Stimulated activated CD4-positive, alpha-beta T cell treated with anti-CD3 and anti-CD28 coated beads, Interleukin-1b, Interleukin-23, amount 100 ng/mL, for 24 hours (primary cell): Measurements from ENCODE around the gene TGFBR3L.
"Not testable (repeated sequence)": the region's sequence is repeated elsewhere in the genome, so short reads cannot be mapped to it uniquely, and the experiment has no call there.

Experiments
- DNase-seq, 4 experiments: peaks; one replicate each; pipeline ENCODE4 v3.0.0-alpha.2; 2020; ENCODE audit warnings: low read depth in 4 of 4, low spot score in 1 of 4

Gene TGFBR3L

DNA sequence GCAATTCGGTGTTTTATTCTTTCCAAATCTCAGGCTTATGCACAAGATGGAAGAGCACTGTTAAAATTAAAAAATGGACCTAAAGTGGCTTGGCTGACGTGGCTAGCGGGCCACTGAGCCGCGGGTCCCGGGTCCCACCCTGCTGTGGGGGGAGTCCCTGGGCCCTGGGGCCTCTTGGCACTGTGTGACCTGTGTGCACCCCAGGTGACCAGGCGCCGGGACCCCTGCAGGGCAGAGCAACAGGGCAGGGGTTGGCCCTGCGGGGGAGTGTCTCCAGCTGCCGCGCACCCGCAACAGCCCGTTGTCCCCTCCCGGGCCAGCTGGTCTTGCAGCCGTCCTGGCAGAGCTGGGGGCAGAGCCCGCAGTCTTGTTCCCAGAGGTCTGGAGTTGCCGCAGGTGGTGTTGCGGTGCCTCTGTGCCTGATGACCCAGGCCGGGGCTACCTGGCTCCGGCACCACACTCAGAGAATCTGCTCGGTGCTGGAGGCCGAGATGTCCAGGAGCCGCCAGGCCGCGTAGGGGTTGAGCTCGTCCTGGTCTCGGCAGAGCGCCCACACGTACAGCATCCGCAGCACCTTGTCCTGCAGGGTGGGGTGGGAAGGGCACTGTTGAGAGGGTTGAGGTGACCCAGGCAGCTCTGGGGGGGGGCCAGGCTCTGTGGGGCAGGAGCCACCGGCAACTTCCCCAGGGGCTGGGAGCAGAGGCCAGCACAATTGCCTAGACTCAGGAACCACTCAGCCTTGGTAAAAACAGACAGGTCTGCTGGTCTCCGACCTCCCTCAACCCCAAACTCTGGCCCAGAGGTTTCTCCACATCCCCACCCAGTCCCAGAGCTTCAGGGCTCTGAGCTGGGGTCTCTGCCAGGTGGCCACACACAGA lies 12.3 kb downstream of the TGFBR3L start:
- DNase-seq: no peak

- no peak for DNase-seq
Measured at GRCh38 chr19:7927605-7928333, 13.1 kb downstream of the TGFBR3L start.

GRCh38 chr19:7928334-7928706 lies 13.7 kb downstream of the TGFBR3L start:
- DNase-seq: no peak

- no peak for DNase-seq
Measured at GRCh38 chr19:7928741-7929701, 14.4 kb downstream of the TGFBR3L start.

DNA sequence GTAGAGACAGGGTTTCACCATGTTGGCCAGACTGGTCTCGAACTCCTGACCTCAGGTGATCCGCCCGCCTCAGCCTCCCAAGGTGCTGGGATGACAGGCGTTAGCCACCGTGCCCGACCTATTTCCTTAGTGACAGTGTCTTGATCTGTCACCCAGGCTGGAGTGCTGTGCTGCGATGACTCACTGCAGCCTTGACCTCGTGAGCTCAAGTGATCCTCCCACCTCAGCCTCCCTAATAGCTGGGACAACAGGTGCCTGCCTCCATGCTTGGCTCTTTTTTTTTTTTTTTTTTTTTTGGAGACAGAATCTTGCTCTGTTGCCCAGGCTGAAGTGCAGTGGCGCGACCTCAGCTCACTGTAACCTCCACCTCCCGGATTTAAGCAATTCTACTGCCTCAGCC lies 15.4 kb downstream of the TGFBR3L start:
- DNase-seq: not testable (repeated sequence)

DNA sequence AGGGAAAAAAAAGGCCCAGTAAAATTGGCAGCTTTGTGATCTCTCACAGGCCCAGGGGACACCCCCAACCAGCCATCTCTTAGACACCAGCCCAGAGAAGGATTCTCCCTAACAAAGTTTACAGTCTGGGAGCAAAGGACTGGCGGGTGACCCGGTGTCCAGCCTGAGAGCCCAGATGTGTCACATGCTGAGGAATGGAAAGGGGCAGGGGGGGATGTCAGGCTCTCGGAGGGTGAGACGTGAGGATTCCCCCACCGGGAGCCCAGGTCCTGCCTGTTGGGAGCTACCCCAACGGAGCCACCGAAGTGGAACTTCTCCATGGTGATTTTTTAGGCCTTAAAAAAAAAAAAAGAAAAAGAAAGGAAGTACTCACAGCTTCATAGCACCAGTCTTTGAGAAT lies 16.1 kb downstream of the TGFBR3L start:
- DNase-seq: no peak

GRCh38 chr19:7931221-7932061 lies 16.8 kb downstream of the TGFBR3L start:
- no peak for DNase-seq

DNA sequence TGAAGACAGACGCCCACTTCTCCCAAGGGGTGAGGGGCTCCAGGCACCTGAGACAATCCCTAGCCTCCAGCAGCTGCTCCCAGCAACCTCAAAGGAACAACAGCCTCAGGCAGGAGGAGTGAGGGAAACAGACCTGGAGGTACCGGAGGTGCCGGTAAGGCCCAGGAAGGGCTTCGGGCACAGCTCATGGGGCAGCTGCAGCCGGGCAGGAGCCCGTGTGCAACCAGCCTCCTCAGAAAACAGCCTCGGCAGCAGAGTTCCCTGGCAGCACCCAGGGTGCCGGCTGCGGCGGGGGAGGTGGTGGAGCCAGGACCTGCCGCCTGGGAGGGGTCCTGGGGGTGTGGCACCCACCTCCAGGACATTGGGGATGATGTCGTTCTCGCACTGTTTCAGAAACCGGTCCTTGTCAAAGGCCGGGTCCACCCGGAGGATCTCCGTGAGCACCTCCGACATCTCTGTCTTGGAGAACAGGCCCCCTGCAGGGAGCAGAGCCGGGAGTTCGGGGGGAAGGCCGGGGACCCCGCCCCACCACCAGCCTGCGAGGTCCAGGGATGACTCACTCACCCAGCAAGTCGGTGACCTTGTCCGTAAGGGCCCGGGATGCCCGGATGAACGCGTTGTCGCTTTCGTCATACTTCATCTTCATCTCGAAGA lies 17.8 kb downstream of the TGFBR3L start:
- no peak for DNase-seq

DNA sequence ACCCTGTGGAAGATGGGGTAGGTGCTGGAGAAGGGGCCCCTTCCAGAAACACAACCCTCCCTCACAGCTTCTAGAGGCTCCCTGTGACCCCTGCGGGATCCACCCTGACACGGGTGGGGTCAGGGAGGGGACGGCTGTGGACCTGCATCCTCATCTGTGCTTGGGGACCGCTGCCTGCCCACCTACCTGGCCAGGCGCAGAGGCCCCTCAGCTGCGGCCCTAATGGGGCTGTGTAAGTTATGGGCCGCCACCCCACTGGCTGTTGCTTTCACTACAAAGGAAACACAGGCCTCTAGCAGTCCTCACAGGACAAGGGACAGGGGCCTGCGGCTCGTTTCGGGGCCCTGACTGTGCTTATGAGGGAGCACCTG lies 18.3 kb downstream of the TGFBR3L start:
- DNase-seq: no peak

DNA sequence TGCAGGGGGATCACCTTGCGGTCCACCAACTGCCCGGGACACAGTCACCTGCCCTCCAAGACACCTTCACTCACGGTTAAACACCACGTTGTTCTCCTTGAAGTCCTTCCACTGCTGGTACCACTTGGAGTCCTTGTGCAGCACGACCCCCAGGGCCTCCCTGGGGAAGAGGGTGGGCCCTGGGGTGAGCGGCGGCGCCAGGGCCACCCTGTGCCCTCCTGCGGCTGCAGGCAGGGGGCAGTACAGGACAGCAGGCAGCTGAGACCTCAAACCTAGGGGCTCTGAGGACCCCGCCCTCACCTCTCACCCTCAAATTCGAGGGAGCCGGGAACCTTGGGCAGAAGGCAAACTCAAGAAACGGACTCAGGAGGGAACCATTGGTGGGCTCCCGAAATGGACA lies 18.8 kb downstream of the TGFBR3L start:
- no peak for DNase-seq

DNA sequence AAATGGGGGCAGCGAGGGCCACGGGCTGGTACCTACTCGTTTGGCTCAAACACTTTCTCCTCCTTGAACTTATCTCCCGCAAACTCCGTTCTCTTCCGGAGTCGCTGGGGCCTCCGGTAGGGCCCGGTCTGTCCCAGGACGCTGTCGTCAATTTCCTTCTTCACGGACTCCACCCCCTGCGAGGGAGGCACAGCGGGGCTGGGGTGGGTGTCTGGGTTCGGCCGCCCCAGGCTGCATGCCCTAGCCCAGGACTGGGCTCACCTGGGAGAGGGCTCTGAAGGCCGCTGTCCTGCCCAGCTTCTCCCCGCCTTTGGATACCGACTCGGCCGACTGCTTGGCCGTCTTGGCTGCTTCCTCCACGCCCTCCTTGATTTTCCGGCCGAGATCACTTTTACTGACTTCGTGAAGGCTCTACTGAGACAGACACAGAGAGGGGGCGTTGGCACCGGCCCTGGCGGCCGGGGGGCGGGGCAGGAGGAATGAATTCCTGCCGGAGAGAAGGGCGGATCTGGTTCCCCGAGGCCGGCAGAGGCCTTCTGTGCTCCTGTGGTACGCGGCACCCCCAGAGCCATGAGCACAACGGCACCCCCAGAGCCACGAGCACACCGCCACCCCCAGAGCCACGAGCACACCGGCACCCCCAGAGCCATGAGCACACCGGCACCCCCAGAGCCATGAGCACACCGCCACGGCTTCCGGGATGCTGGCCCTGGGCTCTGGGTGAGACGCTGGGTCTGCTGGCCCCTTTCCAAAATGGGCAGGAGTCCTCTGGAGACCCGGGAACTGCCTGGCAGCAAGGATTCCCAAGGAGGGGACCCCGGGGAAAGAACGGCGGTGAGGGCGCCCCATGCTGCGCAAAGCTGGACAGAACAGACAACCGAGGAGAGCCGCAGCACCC lies 19.4 kb downstream of the TGFBR3L start:
- DNase-seq: no peak

DNA sequence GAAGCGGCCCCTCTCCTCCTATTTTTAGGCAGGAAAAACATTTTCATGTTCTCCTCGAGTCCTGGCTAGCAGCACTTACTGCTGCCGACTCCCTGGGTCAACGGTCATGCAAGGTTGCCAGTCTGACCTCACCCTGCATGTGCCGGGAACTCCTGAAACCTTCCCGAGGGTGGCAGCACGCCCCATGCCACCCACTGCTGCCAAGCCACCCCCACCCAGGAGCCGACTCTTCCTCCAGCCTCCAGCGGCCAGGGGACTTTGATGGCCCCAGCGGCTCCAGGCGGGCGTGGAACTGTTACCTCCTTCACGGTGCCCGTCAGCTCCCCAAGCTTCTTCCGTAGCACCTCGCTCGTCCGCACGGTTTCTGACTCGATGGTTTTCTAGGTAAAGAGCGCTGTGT lies 20.1 kb downstream of the TGFBR3L start:
- no peak for DNase-seq

- no peak for DNase-seq
Measured at GRCh38 chr19:7940841-7941240, 26.2 kb downstream of the TGFBR3L start.

- DNase-seq: no peak
Measured at GRCh38 chr19:7941895-7942596, 27.4 kb downstream of the TGFBR3L start.

DNA sequence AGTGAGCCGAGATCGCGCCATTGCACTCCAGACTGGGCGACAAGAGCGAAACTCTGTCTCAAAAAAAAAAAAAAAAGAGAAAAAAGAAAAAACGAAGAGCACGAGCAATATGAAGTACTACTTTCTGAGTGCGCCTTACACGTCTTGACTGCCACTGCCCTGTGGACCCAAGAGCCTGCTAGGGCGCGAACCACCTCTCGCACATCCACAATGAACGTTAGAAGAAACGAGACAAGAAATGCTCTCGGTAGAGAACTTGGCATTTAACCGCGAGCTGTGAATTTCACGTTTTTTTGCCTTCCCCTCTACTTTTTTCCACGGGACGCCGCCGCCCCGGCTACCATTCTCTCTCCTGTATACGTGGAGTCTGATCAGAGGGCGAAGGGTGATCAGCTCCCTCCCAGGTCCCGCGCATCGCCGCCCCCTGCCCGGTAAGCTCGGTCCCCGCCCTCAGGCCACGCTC lies 28.4 kb downstream of the TGFBR3L start:
- DNase-seq: no peak

GRCh38 chr19:7943444-7944176 lies 29.0 kb downstream of the TGFBR3L start, which contains the start of gene TIMM44:
TSS of gene TIMM44 (minus strand) at chr19:7943666. CDS start at chr19:7943651, 15 bp downstream.
- DNase-seq: peak; percentile 94 to 99 (median 96)

DNA sequence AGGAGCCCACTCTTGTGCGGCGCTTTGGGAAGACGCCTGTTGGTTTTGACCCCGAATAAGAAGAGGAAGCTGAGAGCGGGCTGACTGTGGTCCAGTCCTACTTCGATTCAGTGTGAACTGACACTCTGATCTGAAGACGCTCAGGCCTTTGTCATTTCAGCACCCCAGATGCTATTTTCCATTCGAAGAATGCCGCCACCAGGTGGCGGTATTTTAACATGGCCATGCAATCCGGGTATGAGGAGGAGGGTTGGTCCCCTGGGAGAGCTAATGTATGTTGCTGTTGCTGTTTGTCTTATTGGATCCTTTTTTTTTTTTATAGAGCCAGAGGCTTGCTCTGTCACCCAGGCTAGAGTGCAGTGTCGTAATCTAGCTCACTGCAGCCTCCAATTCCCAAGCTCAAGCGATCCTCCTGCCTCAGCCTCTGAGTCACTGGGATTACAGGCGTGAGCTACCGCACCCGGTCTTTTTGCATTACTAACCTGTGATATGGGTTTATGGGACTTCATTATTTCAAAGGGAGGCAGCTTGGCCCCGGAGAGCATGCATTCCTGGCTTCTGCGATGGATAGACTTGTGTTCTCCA lies 29.6 kb downstream of the TGFBR3L start:
- peak; percentile 76 to 87 (median 82) for DNase-seq
